Activated CD8-positive, alpha-beta T cell treated with anti-CD3 and anti-CD28 coated beads for 36 hours (primary cell): Measurements from ENCODE around the gene PIEZO2. TPM values are rescaled to one million over a fixed set of nuclear protein-coding genes. Genes with fewer than 3 reads are reported as not detected.
"Not testable (repeated sequence)": the region's sequence is repeated elsewhere in the genome, so short reads cannot be mapped to it uniquely, and the experiment has no call there.

Source experiments
- ATAC-seq: fragments of 200-7000 bp; cut with Tn5 transposase; one replicate; pipeline ENCODE4 v1.10.0; 2021; ENCODE audit warnings: mild to moderate bottlenecking, moderate library complexity
- CTCF ChIA-PET: fragments of 350-600 bp; sonication (Branson Sonifier 250); formaldehyde crosslinking; loops from one replicate; lab custom pipeline; 2021; ENCODE audit warnings: antibody characterized with exemption; lab: Charles Lee
- POLR2A ChIA-PET: fragments of 350-600 bp; sonication (Branson Sonifier 250); formaldehyde crosslinking; loops from one replicate; lab custom pipeline; 2021; ENCODE audit warnings: antibody characterized with exemption; lab: Charles Lee
- DNase-seq: peaks from one replicate; pipeline ENCODE4 v3.0.0-alpha.2; 2020
- H3K27ac Mint-ChIP-seq: one replicate; pipeline ENCODE4 v1.8.0; 2021; ENCODE audit warnings: mild to moderate bottlenecking, mixed read lengths
- H3K27me3 Mint-ChIP-seq: one replicate; pipeline ENCODE4 v1.8.0; 2021; ENCODE audit warnings: mixed read lengths
- H3K36me3 Mint-ChIP-seq: one replicate; pipeline ENCODE4 v1.8.0; 2021; ENCODE audit warnings: low read depth, mixed read lengths
- H3K4me1 Mint-ChIP-seq: one replicate; pipeline ENCODE4 v1.8.0; 2021; ENCODE audit warnings: low read depth, mixed read lengths
- H3K4me3 Mint-ChIP-seq: one replicate; pipeline ENCODE4 v1.8.0; 2021; ENCODE audit warnings: mild to moderate bottlenecking, moderate library complexity, mixed read lengths
- H3K9me3 Mint-ChIP-seq: one replicate; pipeline ENCODE4 v1.8.0; 2021; ENCODE audit warnings: mixed read lengths
- intact Hi-C: fragments of 100-400 bp; cut with micrococcal nuclease; formaldehyde crosslinking; loops from one replicate; pipeline ENCODE4 v1.10.0; 2022
- microRNA-seq: library from miRNA; unstranded; fragments of <30 nt; microRNA quantifications from one replicate; pipeline ENCODE4 v1.2.0, GENCODE V29; 2022; ENCODE audit warnings: borderline microRNAs expressed, borderline replicate concordance
- total RNA-seq, 2 experiments: library from RNA; stranded (reverse); gene quantifications; one replicate each; pipeline ENCODE4 v1.2.3, GENCODE V29; 2021

Gene PIEZO2
- total RNA-seq, 2 experiments from 2014 or later, result not detected

- POLR2A ChIA-PET, CTCF ChIA-PET, H3K27ac Mint-ChIP-seq, DNase-seq, ATAC-seq, intact Hi-C loops, H3K27me3 Mint-ChIP-seq, H3K4me1 Mint-ChIP-seq, H3K9me3 Mint-ChIP-seq, H3K4me3 Mint-ChIP-seq, H3K36me3 Mint-ChIP-seq: not testable (repeated sequence)
These were observed 528.6 kb downstream of the PIEZO2 start for GRCh38 chr18:10620670-10621329.

Small RNA genes lying within 50 kb of the gene (microRNA-seq; reads per million reads assigned to microRNA genes)
- gene MIR6788, result not detected
